ENCODE measurements around the gene DNAH10.

DNAH10 gene

GRCh38 chr12:123949770-123950165 lies 187.7 kb downstream of the DNAH10 start:
- ChIA-PET POLR2A (no interaction called here), CTCF (no interaction called here)
- TF ChIP-seq CTCF (IDR thresholded peaks at IDR 0.05; ENCODE audit: insufficient read depth, low read length, missing control alignments): no peak
- DNase-seq (ENCODE audit: low read depth, low spot score): no peak
- no peak overlapping the region for H3K4me3 ChIP-seq (ENCODE audit: low read depth, low read length)

GRCh38 chr12:123950476-123951349 lies 188.6 kb downstream of the DNAH10 start:
- no peak for DNase-seq (ENCODE audit: low read depth, low spot score)
- ChIA-PET POLR2A (no interaction called here), CTCF (interaction anchor here (1.0 to 1.2 kb wide), 2 partner anchors 12 to 45 kb away, joined by 3 to 5 read pairs; no protein-coding TSS in a partner anchor)
- H3K4me3 ChIP-seq (ENCODE audit: low read depth, low read length): no peak overlapping the region
- TF ChIP-seq CTCF (IDR thresholded peaks at IDR 0.05; ENCODE audit: insufficient read depth, low read length, missing control alignments): no peak

- POLR2A ChIA-PET: interaction anchor here (0.5 kb wide), 1 partner anchor 21 kb away, joined by 3 read pairs; the partner anchor contains the start of gene CCDC92
These were observed 189.4 kb downstream of the DNAH10 start for GRCh38 chr12:123951467-123951866.

GRCh38 chr12:123952037-123952436 lies 189.9 kb downstream of the DNAH10 start:
- DNase-seq (ENCODE audit: low read depth, low spot score): no peak
- POLR2A ChIA-PET: interaction anchor here (0.5 kb wide), 1 partner anchor 21 kb away, joined by 3 read pairs; the partner anchor contains the start of gene CCDC92
- no peak overlapping the region for H3K4me3 ChIP-seq (ENCODE audit: low read depth, low read length)
- no peak for TF ChIP-seq CTCF (IDR thresholded peaks at IDR 0.05; ENCODE audit: insufficient read depth, low read length, missing control alignments)
- CTCF ChIA-PET: interaction anchor here (1.2 kb wide), 1 partner anchor 47 kb away, joined by 3 read pairs; no protein-coding TSS in a partner anchor

More at GRCh38 chr12:123951467-123951866, 189.4 kb downstream of the DNAH10 start:
- no peak for TF ChIP-seq CTCF (IDR thresholded peaks at IDR 0.05; ENCODE audit: insufficient read depth, low read length, missing control alignments)
- DNase-seq (ENCODE audit: low read depth, low spot score): no peak
- CTCF ChIA-PET: interaction anchor here (1.2 kb wide), 1 partner anchor 46 kb away, joined by 3 read pairs; no protein-coding TSS in a partner anchor
- no peak overlapping the region for H3K4me3 ChIP-seq (ENCODE audit: low read depth, low read length)

- H3K4me3 ChIP-seq (ENCODE audit: low read depth, low read length): no peak overlapping the region
- CTCF ChIA-PET: no interaction called here
- DNase-seq (ENCODE audit: low read depth, low spot score): no peak
- POLR2A ChIA-PET: no interaction called here
- no peak for TF ChIP-seq CTCF (IDR thresholded peaks at IDR 0.05; ENCODE audit: insufficient read depth, low read length, missing control alignments)
These were observed 192.7 kb downstream of the DNAH10 start for GRCh38 chr12:123954647-123955350.

GRCh38 chr12:123956249-123956648 lies 194.1 kb downstream of the DNAH10 start:
- ChIA-PET POLR2A (no interaction called here), CTCF (interaction anchor here (1.0 kb wide), 1 partner anchor 9 kb away, joined by 3 read pairs; no protein-coding TSS in a partner anchor)
- no peak for DNase-seq (ENCODE audit: low read depth, low spot score)
- no peak for TF ChIP-seq CTCF (IDR thresholded peaks at IDR 0.05; ENCODE audit: insufficient read depth, low read length, missing control alignments)
- H3K4me3 ChIP-seq (ENCODE audit: low read depth, low read length): no peak overlapping the region
